ENCODE data around the gene RNF180.

RNF180 gene

DNA sequence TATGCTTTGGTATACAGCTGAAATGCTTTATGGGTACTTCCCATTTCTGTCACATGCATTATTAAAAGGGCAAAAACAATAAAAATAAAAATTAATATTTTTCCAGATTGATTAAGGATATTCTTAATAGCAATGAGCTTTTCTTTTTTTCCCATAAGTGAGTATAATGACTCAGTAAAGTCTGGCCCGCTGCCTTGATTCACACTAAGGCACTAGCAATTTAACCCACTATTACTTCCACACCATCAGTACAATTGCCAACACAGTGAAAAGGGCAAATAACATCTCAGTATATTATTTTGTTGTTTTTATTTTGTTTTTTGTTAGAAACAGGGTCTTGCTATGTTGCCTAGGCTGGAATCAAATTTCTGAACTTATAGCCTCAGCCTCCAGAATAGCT lies 150.1 kb downstream of the RNF180 start:
- Histone ChIP-seq H3K9me3 (ENCODE audit: severe bottlenecking) (no peaks in the 10 kb centered on the region), H3K36me3 (ENCODE audit: low read depth) (no peaks in the 10 kb centered on the region), H3K27me3 (ENCODE audit: insufficient read depth, poor library complexity, severe bottlenecking) (no peaks in the 10 kb centered on the region), H3K4me1 (ENCODE audit: insufficient read depth, poor library complexity, severe bottlenecking) (peaks cover 25% of the 10 kb centered on the region), H3K4me3 (ENCODE audit: severe bottlenecking) (no peak overlapping the region), H3K27ac (ENCODE audit: poor library complexity, severe bottlenecking) (no peak overlapping the region)
- TF ChIP-seq, protein P1, sequence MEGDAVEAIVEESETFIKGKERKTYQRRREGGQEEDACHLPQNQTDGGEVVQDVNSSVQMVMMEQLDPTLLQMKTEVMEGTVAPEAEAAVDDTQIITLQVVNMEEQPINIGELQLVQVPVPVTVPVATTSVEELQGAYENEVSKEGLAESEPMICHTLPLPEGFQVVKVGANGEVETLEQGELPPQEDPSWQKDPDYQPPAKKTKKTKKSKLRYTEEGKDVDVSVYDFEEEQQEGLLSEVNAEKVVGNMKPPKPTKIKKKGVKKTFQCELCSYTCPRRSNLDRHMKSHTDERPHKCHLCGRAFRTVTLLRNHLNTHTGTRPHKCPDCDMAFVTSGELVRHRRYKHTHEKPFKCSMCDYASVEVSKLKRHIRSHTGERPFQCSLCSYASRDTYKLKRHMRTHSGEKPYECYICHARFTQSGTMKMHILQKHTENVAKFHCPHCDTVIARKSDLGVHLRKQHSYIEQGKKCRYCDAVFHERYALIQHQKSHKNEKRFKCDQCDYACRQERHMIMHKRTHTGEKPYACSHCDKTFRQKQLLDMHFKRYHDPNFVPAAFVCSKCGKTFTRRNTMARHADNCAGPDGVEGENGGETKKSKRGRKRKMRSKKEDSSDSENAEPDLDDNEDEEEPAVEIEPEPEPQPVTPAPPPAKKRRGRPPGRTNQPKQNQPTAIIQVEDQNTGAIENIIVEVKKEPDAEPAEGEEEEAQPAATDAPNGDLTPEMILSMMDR (IDR thresholded peaks at IDR 0.05; ENCODE audit: poor library complexity, severe bottlenecking) = no peak
- no peak for DNase-seq (ENCODE audit: low spot score)
- peak; percentile 53; the same call in 1 of the 3 replicates for ATAC-seq (ENCODE audit: low read depth)

DNA sequence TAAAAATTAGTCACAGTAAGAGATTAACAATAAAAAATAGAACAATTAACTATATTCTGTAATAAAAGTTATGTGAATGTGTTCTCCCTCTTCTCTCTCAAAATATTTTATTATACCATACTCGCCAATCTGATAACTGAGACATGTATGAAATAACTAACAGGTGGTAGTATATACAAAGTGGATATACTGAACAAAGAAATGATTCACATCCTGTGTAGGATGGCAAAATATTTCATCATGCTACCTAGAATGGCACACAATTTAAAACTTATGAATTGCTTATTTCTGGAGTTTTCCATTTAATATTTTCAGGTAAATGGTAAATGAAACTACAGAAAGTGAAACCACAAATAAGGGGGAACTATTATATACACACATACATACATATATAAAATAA lies 152.5 kb downstream of the RNF180 start:
- DNase-seq (ENCODE audit: low spot score) = no peak
- H3K4me1 ChIP-seq (ENCODE audit: insufficient read depth, poor library complexity, severe bottlenecking) = peaks cover 25% of the 10 kb centered on the region
- no peak overlapping the region for H3K4me3 ChIP-seq (ENCODE audit: severe bottlenecking)
- peak; percentile 98 for ATAC-seq (ENCODE audit: low read depth)
- TF ChIP-seq, protein P1 (IDR thresholded peaks at IDR 0.05; ENCODE audit: poor library complexity, severe bottlenecking) = no peak
- peak overlapping the region; percentile 45 for H3K27ac ChIP-seq (ENCODE audit: poor library complexity, severe bottlenecking)
- H3K27me3 ChIP-seq (ENCODE audit: insufficient read depth, poor library complexity, severe bottlenecking) = no peaks in the 10 kb centered on the region
- H3K36me3 ChIP-seq (ENCODE audit: low read depth) = no peaks in the 10 kb centered on the region
- H3K9me3 ChIP-seq (ENCODE audit: severe bottlenecking) = no peaks in the 10 kb centered on the region

DNA sequence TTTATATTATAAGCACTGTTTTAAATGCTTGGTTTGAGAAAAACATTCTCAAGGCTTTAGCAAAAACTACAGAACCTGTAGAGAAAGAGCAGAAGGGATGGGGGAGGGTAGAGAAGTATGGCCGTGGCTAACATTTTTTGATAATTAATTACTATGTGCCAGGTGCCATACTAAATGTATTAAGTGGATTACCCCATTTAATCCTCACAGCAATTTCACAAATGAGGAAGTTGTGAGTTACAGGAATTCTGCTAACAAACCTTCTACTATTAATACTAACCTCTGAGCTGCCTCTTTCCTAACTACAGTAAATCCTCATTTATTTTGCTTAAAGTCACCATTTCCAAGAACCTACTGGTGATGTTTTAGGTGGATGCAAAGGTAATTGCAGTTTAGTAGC lies 157.9 kb downstream of the RNF180 start:
- no peaks in the 10 kb centered on the region for H3K9me3 ChIP-seq (ENCODE audit: severe bottlenecking)
- no peak overlapping the region for H3K4me3 ChIP-seq (ENCODE audit: severe bottlenecking)
- no peaks in the 10 kb centered on the region for H3K36me3 ChIP-seq (ENCODE audit: low read depth)
- no peaks in the 10 kb centered on the region for H3K27me3 ChIP-seq (ENCODE audit: insufficient read depth, poor library complexity, severe bottlenecking)
- H3K27ac ChIP-seq (ENCODE audit: poor library complexity, severe bottlenecking) = no peak overlapping the region
- DNase-seq (ENCODE audit: low spot score) (no peak), ATAC-seq (ENCODE audit: low read depth) (no peak)
- peaks cover 11% of the 10 kb centered on the region for H3K4me1 ChIP-seq (ENCODE audit: insufficient read depth, poor library complexity, severe bottlenecking)
- TF ChIP-seq, protein P1 (IDR thresholded peaks at IDR 0.05; ENCODE audit: poor library complexity, severe bottlenecking) = no peak

DNA sequence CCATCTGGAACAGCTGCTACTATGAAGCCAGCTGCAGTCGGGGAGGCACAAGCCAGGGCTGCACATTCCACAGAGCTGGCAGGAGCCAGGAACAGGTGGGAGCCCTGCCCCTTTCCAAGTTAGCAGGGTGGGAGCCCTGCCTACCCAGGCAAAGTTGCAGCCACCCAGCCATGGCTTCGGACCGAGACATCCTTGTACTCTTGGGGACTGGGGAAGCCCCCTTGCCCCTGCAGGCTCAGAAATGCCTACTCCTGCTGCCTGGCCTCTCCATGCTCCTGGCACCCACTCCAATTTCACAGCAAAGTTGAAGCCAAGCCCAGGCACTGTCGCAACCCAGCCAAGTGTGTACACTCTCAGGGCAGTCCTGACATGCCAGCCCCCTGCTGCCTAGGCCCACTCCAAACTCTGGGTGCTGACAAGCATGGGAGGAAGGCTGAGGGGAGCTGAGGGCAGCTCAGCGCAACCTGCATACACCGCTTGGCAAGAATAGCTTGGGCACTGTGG lies 165.1 kb downstream of the RNF180 start:
- no peak for ATAC-seq (ENCODE audit: low read depth)
- DNase-seq (ENCODE audit: low spot score) = peak; percentile 47
- no peak overlapping the region for H3K27ac ChIP-seq (ENCODE audit: poor library complexity, severe bottlenecking)
- no peak overlapping the region for H3K4me3 ChIP-seq (ENCODE audit: severe bottlenecking)
- no peaks in the 10 kb centered on the region for H3K27me3 ChIP-seq (ENCODE audit: insufficient read depth, poor library complexity, severe bottlenecking)
- no peaks in the 10 kb centered on the region for H3K4me1 ChIP-seq (ENCODE audit: insufficient read depth, poor library complexity, severe bottlenecking)
- TF ChIP-seq, protein P1 (IDR thresholded peaks at IDR 0.05; ENCODE audit: poor library complexity, severe bottlenecking) = no peak
- no peaks in the 10 kb centered on the region for H3K9me3 ChIP-seq (ENCODE audit: severe bottlenecking)
- H3K36me3 ChIP-seq (ENCODE audit: low read depth) = no peaks in the 10 kb centered on the region

DNA sequence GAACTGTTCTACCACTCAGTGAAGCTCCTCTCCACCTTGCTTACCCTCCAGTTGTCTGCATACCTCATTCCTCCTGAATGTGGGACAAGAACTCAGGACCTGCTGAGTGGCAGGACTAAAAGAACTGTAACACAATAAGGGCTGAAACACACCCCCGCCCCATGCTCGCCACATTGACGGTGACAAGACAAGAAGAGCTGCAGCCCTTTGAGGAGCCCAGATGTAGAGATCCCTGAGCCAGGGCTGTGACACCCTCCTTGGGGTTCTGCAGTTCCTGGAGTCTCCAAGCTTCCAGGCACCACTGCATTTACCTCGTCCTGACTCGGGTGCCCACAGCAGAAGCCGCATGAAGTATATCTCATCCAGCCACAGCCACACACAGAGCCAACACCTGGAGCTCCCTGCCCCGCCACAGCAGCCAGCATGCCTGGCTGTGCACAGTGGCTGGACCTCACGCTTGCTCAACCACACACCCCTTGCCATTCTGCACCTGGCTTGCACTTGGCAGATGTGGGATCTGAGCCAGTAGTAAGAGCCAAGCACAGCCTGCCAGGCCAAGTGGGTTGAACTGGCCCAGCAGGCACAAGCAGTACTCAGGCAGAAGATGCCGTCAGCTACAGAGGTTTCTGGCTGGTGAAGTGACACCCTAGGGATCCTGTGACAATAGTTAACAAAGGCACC lies 166.1 kb downstream of the RNF180 start:
- no peak overlapping the region for H3K27ac ChIP-seq (ENCODE audit: poor library complexity, severe bottlenecking)
- TF ChIP-seq, protein P1 (IDR thresholded peaks at IDR 0.05; ENCODE audit: poor library complexity, severe bottlenecking) = no peak
- H3K27me3 ChIP-seq (ENCODE audit: insufficient read depth, poor library complexity, severe bottlenecking) = no peaks in the 10 kb centered on the region
- ATAC-seq (ENCODE audit: low read depth) = no peak
- H3K9me3 ChIP-seq (ENCODE audit: severe bottlenecking) = no peaks in the 10 kb centered on the region
- no peak overlapping the region for H3K4me3 ChIP-seq (ENCODE audit: severe bottlenecking)
- H3K36me3 ChIP-seq (ENCODE audit: low read depth) = no peaks in the 10 kb centered on the region
- no peaks in the 10 kb centered on the region for H3K4me1 ChIP-seq (ENCODE audit: insufficient read depth, poor library complexity, severe bottlenecking)
- peak; percentile 33 for DNase-seq (ENCODE audit: low spot score)

Measured in RWPE2 (cell line).